GM12878 (cell line): ENCODE data around the gene B3GALT4. TPM values are rescaled to one million over a fixed set of nuclear protein-coding genes. Genes with fewer than 3 reads are reported as not detected.

Experiments used
- ATAC-seq: fragments of 200-7000 bp; cut with Tn5 transposase; 3 replicates; pipeline ENCODE4 v1.9.1; 2020; ENCODE audit warnings: mild to moderate bottlenecking, moderate library complexity
- BruUV-seq: library from RNA; stranded (reverse); fragments of 400-500 nt; replicated peaks from 2 replicates; lab custom pipeline; 2021; lab: Mats Ljungman, UMichigan
- CTCF ChIA-PET: fragments of 300-600 bp; sonication (Branson Sonifier 250); formaldehyde crosslinking; extraction: SDS; loops from one replicate; lab custom pipeline; 2021; ENCODE audit warnings: inconsistent platforms; lab: Yijun Ruan, JAX
- POLR2A ChIA-PET: fragments of 350-600 bp; formaldehyde crosslinking; extraction: SDS; loops from one replicate; lab custom pipeline; 2021; ENCODE audit warnings: inconsistent platforms; lab: Charles Lee
- RAD21 ChIA-PET: fragments of 300-600 bp; sonication (Branson Sonifier 250); formaldehyde crosslinking; loops from one replicate; lab custom pipeline; 2023; ENCODE audit warnings: antibody characterized with exemption; ENCODE audit not compliant: unreplicated experiment; lab: Charles Lee
- SMC1A ChIA-PET: fragments of 300-600 bp; sonication (Branson Sonifier 250); formaldehyde crosslinking; loops from one replicate; lab custom pipeline; 2023; ENCODE audit not compliant: unreplicated experiment, uncharacterized antibody; lab: Charles Lee
- DNase-seq: peaks from one replicate; pipeline ENCODE4 v3.0.0-alpha.2; 2011; ENCODE audit warnings: low read depth, low spot score
- FAIRE-seq: peaks from 3 replicates; lab custom pipeline; 2011; peaks lifted over from hg19 to GRCh38; lab: Jason Lieb, UNC
- H2AFZ ChIP-seq: 2 replicates; pipeline ENCODE4 v1.6.0; 2011; ENCODE audit warnings: low read depth, low read length, control low read depth; ENCODE audit not compliant: control insufficient read depth
- H3K27ac ChIP-seq: 2 replicates; pipeline ENCODE4 v1.5.1; 2011; ENCODE audit warnings: control low read depth; ENCODE audit not compliant: control insufficient read depth, insufficient read depth
- H3K27me3 ChIP-seq, 2 experiments: replicated peaks in 1 of 2; 2 replicates each; pipeline versions ENCODE4 v1.6.0 to v1.6.1; 2011; ENCODE audit warnings: low read length in 1 of 2; ENCODE audit not compliant: control insufficient read depth in 2 of 2, insufficient read depth in 2 of 2
- H3K36me3 ChIP-seq, 2 experiments: 2 replicates each; pipeline ENCODE4 v1.5.1; 2011; ENCODE audit warnings: low read length in 1 of 2; ENCODE audit not compliant: control insufficient read depth in 2 of 2, insufficient read depth in 2 of 2
- H3K4me1 ChIP-seq: 2 replicates; pipeline ENCODE4 v1.6.1; 2011; ENCODE audit warnings: mild to moderate bottlenecking, low read length, moderate library complexity, mixed read lengths; ENCODE audit not compliant: control insufficient read depth, insufficient read depth
- H3K4me2 ChIP-seq: 2 replicates; pipeline ENCODE4 v1.6.0; 2011; ENCODE audit warnings: control low read depth; ENCODE audit not compliant: control insufficient read depth, insufficient read depth
- H3K4me3 ChIP-seq: fragments of 200-600 bp; sonication (generic); 2 replicates; pipeline ENCODE4 v1.5.1; 2016
- H3K79me2 ChIP-seq: 2 replicates; pipeline ENCODE4 v1.6.0; 2011; ENCODE audit warnings: low read length; ENCODE audit not compliant: control insufficient read depth, insufficient read depth
- H3K9ac ChIP-seq: 2 replicates; pipeline ENCODE4 v1.8.0; 2011; ENCODE audit warnings: low read length, control low read depth, mixed read lengths; ENCODE audit not compliant: control insufficient read depth, insufficient read depth
- H3K9me3 ChIP-seq: replicated peaks from 3 replicates; pipeline ENCODE4 v1.5.1; 2011; ENCODE audit warnings: mild to moderate bottlenecking, low read length; ENCODE audit not compliant: control insufficient read depth, insufficient read depth
- H4K20me1 ChIP-seq: 2 replicates; pipeline ENCODE4 v1.6.0; 2011; ENCODE audit not compliant: control insufficient read depth, insufficient read depth
- BCL3 ChIP-seq: IDR thresholded peaks from 2 replicates; pipeline ENCODE4 v1.6.1; 2011; ENCODE audit warnings: borderline replicate concordance, low read depth, mild to moderate bottlenecking, moderate library complexity, low read length; ENCODE audit not compliant: insufficient read depth, poor library complexity, severe bottlenecking
- CREM ChIP-seq: IDR thresholded peaks from 2 replicates; pipeline ENCODE4 v1.6.1; 2014; ENCODE audit warnings: antibody characterized with exemption, low read depth
- FOXM1 ChIP-seq: IDR thresholded peaks from 2 replicates; pipeline ENCODE4 v1.6.1; 2012; ENCODE audit warnings: low read depth, mild to moderate bottlenecking, inconsistent platforms, low read length, moderate library complexity
- IRF4 ChIP-seq: IDR thresholded peaks from 2 replicates; pipeline ENCODE4 v1.6.1; 2011; ENCODE audit warnings: low read depth, low read length
- NFIC ChIP-seq: IDR thresholded peaks from 2 replicates; pipeline ENCODE4 v1.6.1; 2012; ENCODE audit warnings: low read depth, mild to moderate bottlenecking, inconsistent platforms, low read length, moderate library complexity
- POLR2A ChIP-seq: IDR thresholded peaks from 2 replicates; pipeline ENCODE4 v1.6.1; 2011; ENCODE audit warnings: low read depth, mild to moderate bottlenecking, low read length
- SP1 ChIP-seq: IDR thresholded peaks from one replicate; pipeline ENCODE4 v1.6.1; 2011; ENCODE audit warnings: low read depth, low read length
- TARDBP ChIP-seq: IDR thresholded peaks from 2 replicates; pipeline ENCODE4 v1.6.1; 2016; ENCODE audit warnings: borderline replicate concordance
- TCF12 ChIP-seq: IDR thresholded peaks from 2 replicates; pipeline ENCODE4 v1.6.1; 2011; ENCODE audit warnings: low read depth, mild to moderate bottlenecking, low read length
- YY1 ChIP-seq: IDR thresholded peaks from 2 replicates; pipeline ENCODE4 v1.6.1; 2011; ENCODE audit warnings: low read depth, mild to moderate bottlenecking, low read length
- ZBED1 ChIP-seq: IDR thresholded peaks from 2 replicates; pipeline ENCODE4 v1.6.1; 2016; ENCODE audit warnings: borderline replicate concordance
- ZNF217 ChIP-seq: fragments of 450-650 bp; IDR thresholded peaks from 2 replicates; pipeline ENCODE4 v1.6.1; 2017; ENCODE audit warnings: antibody characterized with exemption, mild to moderate bottlenecking
- WGBS: methylation state at CpG from one replicate; pipeline ENCODE4 v1.1.6; 2016; ENCODE audit warnings: low lambda C conversion rate; ENCODE audit not compliant: insufficient replicate concordance, insufficient coverage; ENCODE audit errors: missing lambda C conversion rate; 5-methylcytosine and 5-hydroxymethylcytosine counted together
- in situ Hi-C: fragments of 300-500 bp; cut with MboI; formaldehyde crosslinking; loops from 9 replicates; pipeline ENCODE4 v1.14.3; 2018; ENCODE audit warnings: mixed read lengths
- intact Hi-C: fragments of 100-400 bp; cut with micrococcal nuclease; formaldehyde crosslinking; loops from one replicate; pipeline ENCODE4 v1.14.2; 2022; ENCODE audit not compliant: unreplicated experiment
- polyA plus RNA-seq, 11 experiments: library from polyadenylated mRNA; depleted of rRNA in 4 of 11; unstranded in 6 of 11; stranded (reverse) in 5 of 11; fragments of >200 nt; fragmentation: Nextera tagmentation in 4 of 11; fragmentation: Illumina TruSeq in 1 of 11; extraction: Ambion mirVana in 4 of 11; extraction: Trizol in 1 of 11; gene quantifications; 1 replicate in 1 of 11; 2 replicates in 10 of 11; pipeline versions ENCODE4 v1.2.1 to v1.2.3, GENCODE V29; 2011 to 2016; ENCODE audit warnings: inconsistent platforms in 2 of 11, missing spikeins in 2 of 11, low read depth in 1 of 11
- total RNA-seq, 4 experiments: library from RNA; depleted of rRNA in 3 of 4; stranded (reverse); fragments of >200 nt in 3 of 4; fragmentation: Illumina TruSeq in 1 of 4; extraction: Trizol in 1 of 4; gene quantifications; 2 replicates each; pipeline versions ENCODE4 v1.2.1 to v1.2.3, GENCODE V29; 2013 to 2021

B3GALT4 gene
- total and polyA plus RNA-seq, 10 of the 15 experiments (the other 5 are each of a cell fraction or from before 2014, with no cell fraction given), result 0.27 to 8.2 (median 2.6) TPM

GRCh38 chr6:33237741-33238140, 39.2 kb upstream of the B3GALT4 start:
- BruUV-seq, result no TSS peak

More at GRCh38 chr6:33237741-33238140, 39.2 kb upstream of the B3GALT4 start:
- ChIA-PET POLR2A (interaction anchor here (0.9 kb wide), 1 partner anchor 34 kb away, joined by 3 read pairs; the partner anchor contains the start of genes RPS18 and VPS52), SMC1A (no interaction called here), RAD21 (no interaction called here), CTCF (interaction anchor here (1.0 to 1.5 kb wide), 5 partner anchors 9 to 90 kb away, joined by 3 to 7 read pairs (median 4); no protein-coding TSS in a partner anchor)
- Histone ChIP-seq H3K9ac (no peak overlapping the region), H3K4me3 (no peak overlapping the region), H4K20me1 (no peaks in the 10 kb centered on the region), H3K79me2 (no peaks in the 10 kb centered on the region), H3K4me2 (no peak overlapping the region), H3K27ac (no peak overlapping the region), H3K4me1 (no peaks in the 10 kb centered on the region), H3K36me3 (no peaks in the 10 kb centered on the region), H3K27me3 (peaks cover 2 to 3% of the 10 kb centered on the region in 2 experiments; a peak in 2 of 4 replicates), H3K9me3 (no peaks in the 10 kb centered on the region), H2AFZ (no peak overlapping the region)
- no peak for DNase-seq
- ATAC-seq, result no peak
- TF ChIP-seq ZBED1 (no peak), YY1 (no peak), BCL3 (no peak), SP1 (no peak), NFIC (no peak), CREM (no peak), TARDBP (no peak), POLR2A (no peak), IRF4 (no peak), ZNF217 (no peak), FOXM1 (no peak), TCF12 (no peak)
- intact Hi-C loops (no loop called here), in situ Hi-C loops (no loop called here)
- WGBS, result 3% methylated on average over 2 of the region's 2 CpGs
- FAIRE-seq, result no peak
